Endothelial cell of umbilical vein (primary cell): Measurements from ENCODE around the gene SPRYD7. TPM values are rescaled to one million over a fixed set of nuclear protein-coding genes. Genes with fewer than 3 reads are reported as not detected.

Experiments used
- BruUV-seq: library from RNA; stranded (reverse); fragments of 400-500 nt; replicated peaks from 2 replicates; lab custom pipeline; 2021; lab: Mats Ljungman, UMichigan
- CTCF ChIA-PET: fragments of 300-600, 350-600 bp; sonication (Branson Sonifier 250); formaldehyde crosslinking; loops from one replicate; lab custom pipeline; 2021; ENCODE audit warnings: antibody characterized with exemption, inconsistent platforms; lab: Charles Lee
- POLR2A ChIA-PET: fragments of 300-600, 350-600 bp; sonication (Branson Sonifier 250); formaldehyde crosslinking; loops from one replicate; lab custom pipeline; 2021; ENCODE audit warnings: antibody characterized with exemption, inconsistent platforms; lab: Charles Lee
- DNase-seq: peaks from one replicate; pipeline ENCODE4 v3.0.0-alpha.2; 2011; ENCODE audit warnings: low read depth, low spot score
- FAIRE-seq: peaks from 2 replicates; lab custom pipeline; 2011; peaks lifted over from hg19 to GRCh38; lab: Jason Lieb, UNC
- H2AFZ ChIP-seq: 2 replicates; pipeline ENCODE4 v1.6.0; 2012; ENCODE audit warnings: low read depth, low read length, control low read depth, inconsistent platforms
- H3K27ac ChIP-seq: 2 replicates; pipeline ENCODE4 v1.5.1; 2011; ENCODE audit warnings: low read depth, mild to moderate bottlenecking, control low read depth, low read length, moderate library complexity; ENCODE audit not compliant: insufficient read depth
- H3K27me3 ChIP-seq, 2 experiments: 2 replicates each; pipeline versions ENCODE4 v1.6.0 to v1.6.1; 2011; ENCODE audit warnings: low read length in 2 of 2, mixed read lengths in 1 of 2; ENCODE audit not compliant: control insufficient read depth in 2 of 2, insufficient read depth in 2 of 2
- H3K36me3 ChIP-seq, 2 experiments: 2 replicates in 1 of 2; 3 replicates in 1 of 2; pipeline ENCODE4 v1.5.1; 2011; ENCODE audit warnings: low read length in 2 of 2, mild to moderate bottlenecking in 1 of 2, moderate library complexity in 1 of 2; ENCODE audit not compliant: control insufficient read depth in 2 of 2, insufficient read depth in 2 of 2; ENCODE audit errors: extremely low read depth in 1 of 2
- H3K4me1 ChIP-seq: 3 replicates; pipeline ENCODE4 v1.5.1; 2011; ENCODE audit warnings: mild to moderate bottlenecking, low read length; ENCODE audit not compliant: control insufficient read depth, insufficient read depth; ENCODE audit errors: extremely low read depth
- H3K4me2 ChIP-seq: 2 replicates; pipeline ENCODE4 v1.6.1; 2011; ENCODE audit warnings: low read length, control low read depth, mixed read lengths; ENCODE audit not compliant: insufficient read depth
- H3K4me3 ChIP-seq, 3 experiments: fragments of 200-600 bp in 1 of 3; sonication (generic), shearing (Covaris generic) in 1 of 3; replicated peaks in 1 of 3; 2 replicates each; pipeline ENCODE4 v1.5.1; 2011 to 2016; ENCODE audit warnings: control low read depth in 3 of 3, low read length in 3 of 3, mild to moderate bottlenecking in 2 of 3, inconsistent platforms in 1 of 3, low read depth in 1 of 3, moderate library complexity in 1 of 3; ENCODE audit not compliant: insufficient read depth in 1 of 3
- H3K79me2 ChIP-seq: 2 replicates; pipeline ENCODE4 v1.6.0; 2012; ENCODE audit warnings: low read length, inconsistent platforms; ENCODE audit not compliant: control insufficient read depth, insufficient read depth
- H3K9ac ChIP-seq: replicated peaks from 2 replicates; pipeline ENCODE3; 2011; ENCODE audit warnings: low read length, control low read depth; ENCODE audit not compliant: insufficient read depth; ENCODE audit errors: extremely low read depth
- H3K9me1 ChIP-seq: replicated peaks from 3 replicates; pipeline ENCODE4 v1.6.0; 2011; ENCODE audit warnings: mild to moderate bottlenecking, low read length; ENCODE audit not compliant: control insufficient read depth, insufficient read depth; ENCODE audit errors: extremely low read depth
- H3K9me3 ChIP-seq: replicated peaks from 2 replicates; pipeline ENCODE4 v1.5.1; 2012; ENCODE audit warnings: low read length, inconsistent platforms; ENCODE audit not compliant: control insufficient read depth, insufficient read depth
- H4K20me1 ChIP-seq: replicated peaks from 2 replicates; pipeline ENCODE3; 2011; ENCODE audit warnings: mild to moderate bottlenecking, low read length; ENCODE audit not compliant: control insufficient read depth, insufficient read depth; ENCODE audit errors: extremely low read depth
- CTCF ChIP-seq, 2 donors: IDR thresholded peaks; 1 replicate in 1 of 2; 2 replicates in 1 of 2; pipeline ENCODE4 v1.5.1; 2011; ENCODE audit warnings: low read length in 2 of 2, mild to moderate bottlenecking in 2 of 2, moderate library complexity in 2 of 2, control low read depth in 1 of 2, inconsistent platforms in 1 of 2, low read depth in 1 of 2; ENCODE audit not compliant: insufficient read depth in 1 of 2; ENCODE audit errors: extremely low read depth in 1 of 2
- EZH2 ChIP-seq: IDR thresholded peaks from 2 replicates; pipeline ENCODE4 v1.6.1; 2012; ENCODE audit warnings: borderline replicate concordance, low read depth, mild to moderate bottlenecking, moderate library complexity, low read length, inconsistent platforms; ENCODE audit not compliant: severe bottlenecking
- FOS ChIP-seq: IDR thresholded peaks from 2 replicates; pipeline ENCODE4 v1.6.1; 2011; ENCODE audit warnings: mild to moderate bottlenecking, low read length, moderate library complexity, borderline replicate concordance; ENCODE audit not compliant: insufficient read depth
- GATA2 ChIP-seq: IDR thresholded peaks from 2 replicates; pipeline ENCODE4 v1.7.0; 2011; ENCODE audit warnings: low read depth, mild to moderate bottlenecking, moderate library complexity, mixed read lengths, low read length; ENCODE audit not compliant: insufficient read length, insufficient read depth
- JUN ChIP-seq: IDR thresholded peaks from 2 replicates; pipeline ENCODE4 v1.6.1; 2011; ENCODE audit warnings: borderline replicate concordance, low read depth; ENCODE audit not compliant: insufficient read length, insufficient read depth
- MAX ChIP-seq: IDR thresholded peaks from 2 replicates; pipeline ENCODE4 v1.6.1; 2011; ENCODE audit not compliant: insufficient read depth, insufficient read length
- MYC ChIP-seq: IDR thresholded peaks from one replicate; pipeline ENCODE4 v1.6.1; 2011; ENCODE audit warnings: mild to moderate bottlenecking, low read depth, low read length
- POLR2A ChIP-seq: IDR thresholded peaks from 2 replicates; pipeline ENCODE4 v1.6.1; 2012; ENCODE audit warnings: low read depth, mild to moderate bottlenecking, control low read depth, low read length
- POLR2AphosphoS5 ChIP-seq: IDR thresholded peaks from 2 replicates; pipeline ENCODE4 v1.6.1; 2012; ENCODE audit warnings: low read depth, mild to moderate bottlenecking, control low read depth, low read length, moderate library complexity; ENCODE audit not compliant: insufficient read depth
- dilution Hi-C: fragments of 300-500 bp; cut with MboI; formaldehyde crosslinking; loops from one replicate; pipeline ENCODE4 v1.15.0; 2019; ENCODE audit warnings: low sequenced_read_pairs; ENCODE audit not compliant: extremely low pct_ligation_motif_present
- intact Hi-C: fragments of 100-400 bp; cut with micrococcal nuclease; formaldehyde crosslinking; loops from one replicate; pipeline ENCODE4 v1.10.0; 2022
- polyA plus RNA-seq, 4 experiments: library from polyadenylated mRNA; depleted of rRNA in 3 of 4; stranded (reverse) in 3 of 4; unstranded in 1 of 4; fragments of >200 nt; gene quantifications; 2 replicates each; pipeline versions ENCODE4 v1.2.1 to v1.2.3, GENCODE V29; 2011 to 2012; ENCODE audit warnings: missing spikeins in 1 of 4
- total RNA-seq: library from RNA; stranded (reverse); gene quantifications from 2 replicates; pipeline ENCODE4 v1.2.3, GENCODE V29; 2021

Gene SPRYD7
- total and polyA plus RNA-seq, 2 donors (not counting 3 experiments of a cell fraction or from before 2014, with no cell fraction given): 2.9 to 7.5 TPM

- Histone ChIP-seq H3K4me2 (no peak overlapping the region), H3K79me2 (no peaks in the 10 kb centered on the region), H3K4me3 (no peak overlapping the region), H3K9me1 (no peaks in the 10 kb centered on the region), H3K9me3 (no peaks in the 10 kb centered on the region), H4K20me1 (no peaks in the 10 kb centered on the region), H3K9ac (no peak overlapping the region), H3K4me1 (no peaks in the 10 kb centered on the region), H3K27me3 (peaks cover 0 to 3% of the 10 kb centered on the region in 2 experiments), H3K27ac (no peak overlapping the region), H2AFZ (no peak overlapping the region), H3K36me3 (no peaks in the 10 kb centered on the region)
- BruUV-seq: no TSS peak
- POLR2A ChIA-PET: no interaction called here
- FAIRE-seq (no peak), DNase-seq (no peak)
- no peak for TF ChIP-seq JUN
- no peak for TF ChIP-seq POLR2A
- no peak for TF ChIP-seq MYC
- TF ChIP-seq MAX: no peak
- no peak for TF ChIP-seq FOS
- TF ChIP-seq GATA2: no peak
- no peak for TF ChIP-seq EZH2
- TF ChIP-seq POLR2AphosphoS5: no peak
- TF ChIP-seq CTCF (IDR thresholded peaks at IDR 0.05; ENCODE audit: extremely low read depth in 1 of 2, insufficient read depth in 1 of 2, low read depth in 1 of 2, low read length in 2 of 2): no peak
- intact Hi-C loops: no loop called here
- CTCF ChIA-PET: no interaction called here
- dilution Hi-C loops: no loop called here
Measured at GRCh38 chr13:49895826-49896225, 40.3 kb downstream of the SPRYD7 start.
